Stimulated activated CD4-positive, alpha-beta T cell treated with anti-CD3 and anti-CD28 coated beads, Interleukin-1b, Interleukin-23, amount 100 ng/mL, for 1 hour (primary cell): ENCODE results near the gene KIF5A.
"Not testable (repeated sequence)": the region's sequence is repeated elsewhere in the genome, so short reads cannot be mapped to it uniquely, and the experiment has no call there.

Experiments used
- DNase-seq, 2 donors: peaks; one replicate each; pipeline ENCODE4 v3.0.0-alpha.2; 2020; ENCODE audit warnings: low read depth in 2 of 2

KIF5A gene

GRCh38 chr12:57607958-57608663, 58.3 kb downstream of the KIF5A start:
- no peak for DNase-seq

GRCh38 chr12:57609101-57609780, 59.4 kb downstream of the KIF5A start:
- no peak for DNase-seq

- no peak for DNase-seq
Observed at GRCh38 chr12:57609781-57610553, 60.1 kb downstream of the KIF5A start.

- DNase-seq: no peak
Observed at GRCh38 chr12:57610554-57611107, 60.8 kb downstream of the KIF5A start.

- no peak for DNase-seq
Observed at GRCh38 chr12:57611108-57611826, 61.4 kb downstream of the KIF5A start, which contains the start of gene ARHGEF25. Gene ARHGEF25 (plus strand): TSS chr12:57611435. CDS start chr12:57611895, 460 bp downstream.

- DNase-seq: no peak
Observed at GRCh38 chr12:57611827-57612710, 62.2 kb downstream of the KIF5A start.

GRCh38 chr12:57612711-57613426, 63.0 kb downstream of the KIF5A start:
- DNase-seq: no peak

GRCh38 chr12:57613427-57614109, 63.7 kb downstream of the KIF5A start:
- DNase-seq: no peak

GRCh38 chr12:57614178-57614947, 64.5 kb downstream of the KIF5A start:
- DNase-seq: no peak

GRCh38 chr12:57614948-57615500, 65.2 kb downstream of the KIF5A start:
- DNase-seq: no peak

GRCh38 chr12:57615637-57616036, 65.8 kb downstream of the KIF5A start:
- no peak for DNase-seq

- no peak for DNase-seq
Observed at GRCh38 chr12:57616383-57617101, 66.7 kb downstream of the KIF5A start.

- DNase-seq: no peak
Observed at GRCh38 chr12:57617942-57618341, 68.1 kb downstream of the KIF5A start.

- DNase-seq: not testable (repeated sequence)
Observed at GRCh38 chr12:57618431-57618830, 68.6 kb downstream of the KIF5A start.

GRCh38 chr12:57618966-57619433, 69.2 kb downstream of the KIF5A start:
- no peak for DNase-seq

- no peak for DNase-seq
Observed at GRCh38 chr12:57619434-57620244, 69.8 kb downstream of the KIF5A start.
